Stimulated activated CD8-positive, alpha-beta memory T cell treated with anti-CD3 and anti-CD28 coated beads, Interleukin-15, amount 100 ng/mL, for 48 hours (primary cell): Measurements from ENCODE around the gene TBC1D2.
"Not testable (repeated sequence)": the region's sequence is repeated elsewhere in the genome, so short reads cannot be mapped to it uniquely, and the experiment has no call there.

Experiments used
- DNase-seq, 2 donors: peaks; one replicate each; pipeline ENCODE4 v3.0.0-alpha.2; 2020; ENCODE audit warnings: low read depth in 2 of 2

Gene TBC1D2

GRCh38 chr9:98191671-98192502 lies 63.6 kb downstream of the TBC1D2 start:
- DNase-seq, result no peak

GRCh38 chr9:98191181-98191608 lies 64.3 kb downstream of the TBC1D2 start:
- DNase-seq, result no peak

GRCh38 chr9:98190757-98191105 lies 64.7 kb downstream of the TBC1D2 start:
- no peak for DNase-seq

GRCh38 chr9:98189412-98189811 lies 66.0 kb downstream of the TBC1D2 start:
- DNase-seq, result no peak

GRCh38 chr9:98187926-98188325 lies 67.5 kb downstream of the TBC1D2 start:
- DNase-seq, result no peak

- no peak for DNase-seq
These were observed 69.2 kb downstream of the TBC1D2 start for GRCh38 chr9:98186236-98186635.

GRCh38 chr9:98185611-98186171 lies 69.8 kb downstream of the TBC1D2 start:
- DNase-seq, result no peak

- no peak for DNase-seq
These were observed 70.4 kb downstream of the TBC1D2 start for GRCh38 chr9:98185021-98185567.

- DNase-seq, result no peak
These were observed 71.1 kb downstream of the TBC1D2 start for GRCh38 chr9:98184326-98184725.

- DNase-seq, result no peak
These were observed 72.4 kb downstream of the TBC1D2 start for GRCh38 chr9:98182889-98183599.

- no peak for DNase-seq
These were observed 73.2 kb downstream of the TBC1D2 start for GRCh38 chr9:98182069-98182820.

GRCh38 chr9:98181746-98182068 lies 73.7 kb downstream of the TBC1D2 start:
- no peak for DNase-seq

GRCh38 chr9:98180996-98181395 lies 74.5 kb downstream of the TBC1D2 start:
- DNase-seq, result no peak

- DNase-seq, result no peak
These were observed 76.3 kb downstream of the TBC1D2 start for GRCh38 chr9:98178874-98179850.

GRCh38 chr9:98176391-98177259 lies 78.8 kb downstream of the TBC1D2 start:
- DNase-seq, result no peak

- DNase-seq, result no peak
These were observed 79.7 kb downstream of the TBC1D2 start for GRCh38 chr9:98175762-98176161.

GRCh38 chr9:98175028-98175569 lies 80.3 kb downstream of the TBC1D2 start:
- DNase-seq, result no peak

- not testable (repeated sequence) for DNase-seq
These were observed 80.9 kb downstream of the TBC1D2 start for GRCh38 chr9:98174502-98174918.

GRCh38 chr9:98173181-98173580 lies 82.3 kb downstream of the TBC1D2 start:
- no peak for DNase-seq
